ENCODE results near the gene RBM28. TPM values are rescaled to one million over a fixed set of nuclear protein-coding genes. Genes with fewer than 3 reads are reported as not detected.

Gene RBM28
- total RNA-seq, 4 donors from 2014 or later = 27.5 to 70.8 (median 44.6) TPM

DNA sequence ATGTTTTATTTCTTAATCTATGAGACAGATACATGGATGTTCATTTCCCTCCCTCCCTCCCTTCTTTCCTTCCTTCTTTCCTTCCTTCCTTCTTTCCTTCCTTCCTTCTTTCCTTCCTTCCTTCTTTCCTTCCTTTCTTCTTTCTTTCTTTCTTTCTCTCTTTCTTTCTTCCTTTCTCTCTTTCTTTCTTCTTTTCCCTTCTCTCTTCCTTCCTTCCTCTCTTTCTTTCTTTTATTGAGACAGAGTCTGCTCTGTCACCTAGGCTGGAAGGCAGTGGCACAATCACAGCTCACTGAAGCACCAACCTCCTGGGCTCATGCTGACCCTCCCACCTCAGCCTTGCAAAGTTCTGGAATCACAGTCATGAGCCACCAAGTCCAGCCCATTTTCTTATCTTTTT, 23.3 kb upstream of the RBM28 start:
- TF ChIP-seq, protein P1, sequence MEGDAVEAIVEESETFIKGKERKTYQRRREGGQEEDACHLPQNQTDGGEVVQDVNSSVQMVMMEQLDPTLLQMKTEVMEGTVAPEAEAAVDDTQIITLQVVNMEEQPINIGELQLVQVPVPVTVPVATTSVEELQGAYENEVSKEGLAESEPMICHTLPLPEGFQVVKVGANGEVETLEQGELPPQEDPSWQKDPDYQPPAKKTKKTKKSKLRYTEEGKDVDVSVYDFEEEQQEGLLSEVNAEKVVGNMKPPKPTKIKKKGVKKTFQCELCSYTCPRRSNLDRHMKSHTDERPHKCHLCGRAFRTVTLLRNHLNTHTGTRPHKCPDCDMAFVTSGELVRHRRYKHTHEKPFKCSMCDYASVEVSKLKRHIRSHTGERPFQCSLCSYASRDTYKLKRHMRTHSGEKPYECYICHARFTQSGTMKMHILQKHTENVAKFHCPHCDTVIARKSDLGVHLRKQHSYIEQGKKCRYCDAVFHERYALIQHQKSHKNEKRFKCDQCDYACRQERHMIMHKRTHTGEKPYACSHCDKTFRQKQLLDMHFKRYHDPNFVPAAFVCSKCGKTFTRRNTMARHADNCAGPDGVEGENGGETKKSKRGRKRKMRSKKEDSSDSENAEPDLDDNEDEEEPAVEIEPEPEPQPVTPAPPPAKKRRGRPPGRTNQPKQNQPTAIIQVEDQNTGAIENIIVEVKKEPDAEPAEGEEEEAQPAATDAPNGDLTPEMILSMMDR (IDR thresholded peaks at IDR 0.05; ENCODE audit: low read depth) = no peak

DNA sequence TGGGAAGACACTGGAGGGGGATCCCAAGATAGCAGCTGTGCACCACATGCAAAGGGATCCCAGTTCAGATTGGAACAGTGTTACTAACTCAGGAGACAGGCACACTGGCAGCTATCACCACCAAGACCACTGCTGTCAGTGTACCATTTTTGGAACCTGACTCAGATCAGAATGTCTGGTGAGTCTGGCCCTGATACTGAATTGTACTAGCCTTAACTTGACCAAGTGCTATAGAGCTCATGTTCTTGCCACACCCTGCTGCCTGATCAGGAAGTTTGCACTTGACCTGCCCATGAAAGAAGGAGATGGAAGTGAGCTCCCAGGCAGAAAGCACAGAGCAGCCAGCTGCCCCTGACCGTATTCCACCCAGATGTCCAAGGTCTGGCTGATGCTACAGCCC, 22.6 kb upstream of the RBM28 start:
- TF ChIP-seq, protein P1 (IDR thresholded peaks at IDR 0.05; ENCODE audit: low read depth) = no peak

DNA sequence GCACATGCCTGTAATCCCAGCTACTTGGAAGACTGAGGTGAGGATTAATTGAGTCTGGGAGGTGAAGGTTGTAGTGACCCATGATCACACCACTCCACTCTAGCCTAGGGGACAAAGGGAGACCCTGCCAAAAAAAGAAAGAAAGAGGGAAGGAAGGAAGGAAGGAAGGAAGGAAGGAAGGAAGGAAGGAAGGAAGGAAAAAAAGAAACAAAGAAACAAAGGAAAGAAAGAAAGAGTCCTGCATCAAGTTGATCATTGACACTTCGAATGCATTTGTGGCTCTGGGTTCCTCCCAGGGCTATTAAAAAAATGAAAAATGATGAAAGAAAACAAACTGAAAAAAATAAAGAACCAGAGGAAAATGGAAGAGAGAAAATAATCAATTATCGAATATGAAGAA, 21.7 kb upstream of the RBM28 start:
- TF ChIP-seq, protein P1 (IDR thresholded peaks at IDR 0.05; ENCODE audit: low read depth) = no peak

DNA sequence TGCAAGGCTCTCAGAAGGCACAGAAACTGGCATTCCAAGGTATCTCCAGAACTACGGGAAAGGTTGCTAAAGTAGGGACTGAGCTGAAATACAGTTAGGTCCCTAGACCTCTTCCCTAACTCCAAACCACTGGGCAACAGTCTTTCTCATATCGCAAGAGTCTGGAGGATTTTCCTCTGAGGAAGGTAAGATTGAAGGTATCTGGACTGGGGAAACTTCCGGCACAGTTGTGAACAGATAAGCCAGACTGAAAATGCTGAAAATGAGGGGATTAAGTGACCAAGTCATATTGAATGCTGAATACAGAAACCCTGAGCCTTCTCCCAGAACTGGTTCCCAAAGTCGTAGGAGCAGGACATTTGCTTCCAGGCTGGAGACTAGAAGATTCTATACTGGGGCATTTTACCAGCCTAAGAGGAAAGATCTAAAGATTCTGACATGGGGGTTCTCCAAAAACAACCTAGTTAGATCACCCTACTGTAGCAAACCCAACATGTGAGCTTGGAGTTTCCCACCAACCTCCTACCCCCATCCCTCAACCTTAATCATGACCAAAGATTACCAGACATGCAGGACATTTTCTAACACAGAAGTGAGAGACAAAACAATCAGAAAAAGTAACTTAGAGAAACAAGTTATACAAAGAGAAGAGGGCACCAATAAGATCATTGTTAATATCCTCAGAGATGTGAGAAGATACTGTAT, 20.6 kb upstream of the RBM28 start:
- TF ChIP-seq, protein P1 (IDR thresholded peaks at IDR 0.05; ENCODE audit: low read depth) = no peak

DNA sequence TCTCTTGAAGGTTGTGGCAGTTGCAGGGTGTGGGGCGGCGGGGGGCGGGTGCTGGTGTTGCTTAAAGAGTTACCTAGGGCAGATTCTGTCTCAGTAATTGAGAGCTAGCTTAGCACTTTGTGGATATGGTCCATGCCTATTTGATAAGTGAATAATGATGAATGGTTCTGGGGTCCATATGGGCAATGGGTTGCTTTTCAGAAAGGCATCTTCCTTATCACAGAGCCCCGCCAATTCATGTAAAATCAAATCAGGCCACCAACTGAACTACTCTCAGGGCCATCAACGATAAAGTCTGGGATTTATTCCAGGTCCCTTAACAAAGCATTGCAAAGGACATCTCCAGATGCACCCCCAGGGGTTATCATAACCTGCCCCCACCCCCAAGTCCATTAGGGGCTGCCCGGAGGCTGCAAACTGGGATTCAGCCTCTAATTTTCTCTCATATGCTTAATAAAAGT, 19.6 kb upstream of the RBM28 start:
- TF ChIP-seq, protein P1 (IDR thresholded peaks at IDR 0.05; ENCODE audit: low read depth) = no peak

DNA sequence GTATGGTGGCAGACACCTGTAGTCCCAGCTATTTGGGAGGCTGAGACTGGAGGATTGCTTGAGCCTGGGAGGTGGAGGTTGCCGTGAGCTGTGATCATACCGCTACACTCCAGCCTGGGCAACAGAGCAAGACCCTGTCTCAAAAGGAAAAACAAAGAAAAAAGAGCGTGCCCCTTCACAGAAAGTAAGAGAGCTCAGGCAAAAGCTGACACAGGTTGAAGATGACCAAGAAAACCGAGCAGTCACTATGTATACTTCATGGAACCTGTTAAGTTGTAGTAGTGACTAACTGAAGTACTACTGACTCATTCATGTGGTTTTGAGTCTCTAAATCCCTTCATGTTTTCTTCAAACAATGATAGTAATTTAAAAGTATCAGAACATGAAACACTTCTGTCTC, 19.0 kb upstream of the RBM28 start:
- TF ChIP-seq, protein P1 (IDR thresholded peaks at IDR 0.05; ENCODE audit: low read depth) = no peak

DNA sequence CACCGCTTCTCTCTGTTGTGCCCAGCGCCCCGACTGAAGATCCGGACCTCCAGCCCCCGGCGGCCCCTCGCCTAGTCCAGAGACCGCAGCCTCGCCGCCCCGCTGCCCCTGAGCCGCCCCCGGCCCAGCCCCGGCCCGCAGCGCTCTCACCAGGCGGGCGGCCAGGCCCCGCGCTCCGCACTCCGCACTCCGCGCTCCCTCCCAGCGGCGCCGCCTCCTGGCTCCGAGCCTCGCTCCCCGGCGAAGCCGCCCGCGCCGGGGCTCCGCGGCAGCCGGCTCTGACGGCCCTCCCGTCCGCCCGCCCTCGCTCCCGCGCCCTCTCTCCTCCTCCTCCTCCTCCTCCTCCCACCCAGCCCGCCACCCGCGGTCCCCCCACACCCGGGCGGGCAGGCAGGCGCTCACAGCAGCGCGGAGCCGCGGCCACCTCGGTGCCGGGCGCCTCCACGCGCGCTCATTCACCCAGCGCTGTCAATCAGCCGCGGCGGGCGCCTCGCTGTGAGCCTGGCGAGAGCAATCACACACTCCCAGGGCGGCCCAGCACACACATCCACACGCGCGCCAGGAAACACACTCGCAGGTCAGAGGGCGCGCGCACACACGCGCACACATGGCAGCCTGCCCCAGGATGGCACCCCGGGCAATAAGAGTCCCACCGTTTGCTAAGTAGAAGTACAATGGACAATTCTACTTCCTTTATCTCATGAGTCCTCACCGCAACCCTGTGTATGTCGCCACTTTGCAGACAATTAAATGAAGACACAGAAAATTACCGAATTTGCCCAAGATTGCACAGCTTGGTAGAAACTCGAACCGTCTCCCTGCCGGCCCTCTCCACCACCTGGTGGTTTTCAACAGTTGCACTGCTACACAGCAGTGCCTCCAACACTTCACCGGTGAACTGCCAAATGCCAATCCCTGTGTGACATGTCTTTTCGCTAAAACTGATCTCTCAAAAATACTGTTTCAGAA, 18.0 kb upstream of the RBM28 start, which contains the start of gene PRRT4:
Gene PRRT4 (minus strand): TSS at position 280 of the 969 bp plus-strand sequence.
- TF ChIP-seq, protein P1 (IDR thresholded peaks at IDR 0.05; ENCODE audit: low read depth) = no peak

All from subcutaneous adipose tissue (tissue), 4 donors.